HuH-7 (cell line): ENCODE results near the gene NRCAM.

ENCODE experiments used
- DNase-seq: peaks from one replicate; pipeline ENCODE4 v3.0.0; 2011; ENCODE audit warnings: low spot score

The NRCAM gene

DNA sequence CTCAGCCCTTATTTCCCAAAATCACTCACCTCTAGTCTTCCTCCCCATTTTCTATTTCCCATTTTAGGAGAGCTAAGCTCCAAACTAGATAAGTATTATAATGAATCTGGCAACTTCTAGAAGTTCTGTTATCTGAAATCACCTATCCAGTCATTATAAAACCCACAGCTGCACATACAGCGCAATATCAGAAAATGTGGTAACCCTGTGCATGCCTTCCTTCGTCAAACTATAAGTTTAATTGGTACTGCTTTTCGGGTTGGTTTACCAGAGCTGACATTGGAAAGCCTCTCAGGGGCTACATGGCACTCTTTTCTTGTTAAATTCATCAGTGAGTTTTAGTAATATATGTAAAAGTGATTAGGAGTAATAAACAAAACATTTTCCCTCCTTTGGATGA lies 327.7 kb downstream of the NRCAM start:
- DNase-seq = no peak

- no peak for DNase-seq
Measured at GRCh38 chr7:108127461-108127860, 328.8 kb downstream of the NRCAM start.

DNA sequence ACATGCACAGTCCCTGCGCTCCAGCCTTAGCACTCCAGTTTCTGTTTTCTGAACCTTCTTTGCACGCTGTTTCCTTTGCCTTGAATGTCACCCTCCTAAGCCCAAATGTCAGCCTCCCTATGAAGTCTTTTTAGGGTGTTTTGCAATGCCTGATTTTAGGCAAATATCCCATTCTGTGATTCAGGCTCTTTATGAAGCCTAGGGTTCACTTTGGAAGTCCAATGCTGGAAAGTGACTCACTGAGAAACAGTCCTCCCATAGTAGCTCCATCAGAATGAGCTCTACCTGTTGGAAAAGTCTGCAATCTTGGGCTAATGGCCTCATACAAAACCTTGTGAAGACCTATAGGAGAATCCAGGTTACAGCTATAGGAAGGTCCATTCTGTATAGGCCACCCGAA lies 331.4 kb downstream of the NRCAM start:
- DNase-seq = no peak

DNA sequence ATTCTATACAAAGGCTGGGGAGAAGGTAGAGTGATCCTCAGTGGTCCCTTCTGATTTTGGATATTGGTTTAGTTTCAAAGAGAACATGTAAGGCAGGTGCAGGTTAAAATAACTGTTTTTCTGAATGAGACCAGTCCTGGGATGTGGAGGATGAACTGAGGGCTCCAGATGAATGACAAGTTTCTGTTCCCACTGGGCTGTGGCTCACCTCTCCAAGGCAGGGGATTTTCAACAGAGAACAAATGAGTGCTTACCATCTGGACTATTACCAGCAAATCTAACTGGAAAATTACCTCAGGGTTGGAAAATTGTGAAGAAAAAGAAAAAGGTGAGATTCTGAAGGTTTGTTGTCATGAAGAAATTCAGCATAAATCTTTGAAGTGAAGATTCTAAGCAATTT lies 334.1 kb downstream of the NRCAM start:
- no peak for DNase-seq

DNA sequence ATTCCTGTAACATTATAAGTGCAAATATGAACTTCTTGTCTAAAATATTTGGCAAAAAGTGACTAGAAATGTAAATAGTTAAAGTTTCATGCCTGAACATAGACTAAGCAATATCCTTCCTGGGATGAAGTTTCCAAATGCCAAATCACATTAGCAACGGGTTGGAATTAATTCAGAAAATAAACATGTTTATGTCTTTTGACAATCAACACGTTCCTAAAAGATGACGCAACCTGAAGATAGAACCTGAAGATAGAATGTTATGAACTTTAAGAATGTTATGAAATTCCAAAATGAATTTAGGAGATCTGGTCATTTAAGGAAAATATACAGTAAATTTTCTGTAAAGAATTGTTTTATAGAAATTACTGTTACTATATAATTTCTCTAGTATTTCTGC lies 335.3 kb downstream of the NRCAM start:
- DNase-seq = no peak

GRCh38 chr7:108120196-108120595 lies 336.0 kb downstream of the NRCAM start:
- DNase-seq = no peak

DNA sequence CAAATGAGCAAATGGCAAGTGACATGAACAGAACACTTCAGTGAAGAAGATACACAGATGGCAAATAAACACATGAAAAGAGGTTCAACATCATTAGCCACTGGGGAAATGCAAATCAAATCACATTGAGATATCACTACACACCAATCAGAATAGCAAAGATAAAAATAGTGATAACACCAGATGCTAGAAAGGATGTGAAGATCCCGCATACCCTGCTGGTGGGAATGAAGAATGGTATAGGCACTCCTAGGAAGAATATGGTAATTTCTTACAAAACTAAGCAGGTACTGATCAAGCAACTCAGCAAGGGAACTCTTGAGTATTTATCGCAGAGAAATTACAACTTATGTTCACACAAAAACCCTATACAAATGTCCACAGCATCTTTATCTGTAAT lies 337.3 kb downstream of the NRCAM start:
- DNase-seq = no peak

DNA sequence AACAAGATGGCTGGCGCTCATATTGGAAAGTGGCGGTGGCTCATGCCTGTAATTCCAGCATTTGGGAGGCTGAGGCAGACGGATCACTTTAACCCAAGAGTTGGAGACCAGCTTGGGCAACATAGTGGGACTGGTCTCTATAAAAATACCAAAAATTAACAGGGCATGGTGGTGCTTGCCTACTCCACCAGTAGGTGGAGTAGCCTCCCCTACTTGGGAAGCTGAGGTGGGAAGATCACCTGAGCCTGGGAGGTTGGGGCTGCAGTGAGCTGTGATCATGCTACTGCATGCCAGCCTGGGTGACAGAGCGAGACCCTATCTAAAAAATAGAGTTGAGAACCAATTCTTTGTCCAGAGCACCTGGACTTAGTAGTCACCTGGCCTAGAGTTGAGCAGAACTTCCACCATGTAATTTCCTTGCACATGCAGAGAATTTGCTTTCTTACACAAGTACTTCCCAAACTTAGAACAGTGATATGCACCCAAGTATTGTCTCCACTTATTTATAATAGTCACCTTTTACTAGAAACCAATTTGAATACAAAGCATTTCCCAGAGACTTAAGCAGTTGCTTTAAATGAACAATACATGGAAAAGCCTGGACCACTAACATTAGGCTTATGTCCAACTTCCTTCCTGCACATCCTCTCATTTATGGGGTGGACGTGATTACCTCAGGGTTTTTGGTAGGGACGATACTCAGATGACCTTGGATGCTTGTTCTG lies 342.0 kb downstream of the NRCAM start:
- DNase-seq = peak; percentile 34

GRCh38 chr7:108112683-108113082 lies 343.6 kb downstream of the NRCAM start:
- DNase-seq = no peak

GRCh38 chr7:108109221-108109908 lies 346.9 kb downstream of the NRCAM start:
- peak; percentile 51 for DNase-seq

DNA sequence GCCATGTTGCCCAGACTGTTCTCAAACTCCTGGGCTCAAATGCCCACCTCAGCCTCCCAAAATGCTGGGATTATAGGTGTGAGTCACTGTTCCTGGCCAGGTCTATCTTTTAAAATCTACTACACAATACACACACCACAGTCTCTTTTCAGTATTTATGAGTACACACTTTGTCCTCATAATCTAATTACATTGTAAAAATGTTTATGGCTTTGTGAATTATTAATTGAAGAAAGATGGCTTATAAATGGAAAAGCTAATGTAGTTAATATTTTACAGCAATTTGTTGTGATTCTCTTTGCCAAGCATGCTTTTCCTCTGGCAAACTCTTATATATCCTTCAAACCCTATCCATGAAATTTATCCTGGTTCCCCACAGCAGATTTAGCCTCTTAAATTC lies 348.1 kb downstream of the NRCAM start:
- no peak for DNase-seq

GRCh38 chr7:108104324-108104723 lies 351.9 kb downstream of the NRCAM start:
- DNase-seq = no peak

GRCh38 chr7:108103558-108104298 lies 352.5 kb downstream of the NRCAM start:
- DNase-seq = no peak

DNA sequence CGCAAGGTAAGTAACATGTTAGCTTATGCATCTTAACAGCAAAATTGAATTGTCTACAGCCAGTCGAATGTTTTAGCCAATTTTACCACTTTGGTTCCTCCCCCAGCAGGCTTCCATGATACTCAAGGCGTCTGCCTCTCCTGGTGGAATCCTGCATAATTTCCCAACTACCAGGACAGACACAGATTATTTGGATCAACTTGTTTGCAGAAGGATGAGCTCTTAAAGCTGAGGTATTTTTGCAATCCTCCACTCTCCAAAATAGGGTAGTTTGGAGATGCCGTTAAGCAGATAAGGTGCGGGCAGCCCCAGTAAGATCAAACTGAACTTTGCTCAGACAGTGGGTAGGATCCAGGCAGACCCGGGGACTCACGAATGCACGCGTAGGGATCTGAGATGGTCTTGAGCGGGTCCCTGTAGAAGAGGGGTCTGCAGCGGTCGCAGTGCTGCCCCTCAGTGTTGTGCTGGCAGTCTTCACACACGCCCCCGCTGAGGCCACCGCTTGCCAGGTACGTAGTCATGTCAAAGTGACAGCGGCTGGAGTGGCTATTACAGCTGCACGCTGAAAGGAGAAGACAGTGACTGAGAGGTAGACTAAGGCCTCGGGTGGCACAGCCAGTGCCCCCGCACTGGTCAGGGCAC lies 353.4 kb downstream of the NRCAM start:
- no peak for DNase-seq

DNA sequence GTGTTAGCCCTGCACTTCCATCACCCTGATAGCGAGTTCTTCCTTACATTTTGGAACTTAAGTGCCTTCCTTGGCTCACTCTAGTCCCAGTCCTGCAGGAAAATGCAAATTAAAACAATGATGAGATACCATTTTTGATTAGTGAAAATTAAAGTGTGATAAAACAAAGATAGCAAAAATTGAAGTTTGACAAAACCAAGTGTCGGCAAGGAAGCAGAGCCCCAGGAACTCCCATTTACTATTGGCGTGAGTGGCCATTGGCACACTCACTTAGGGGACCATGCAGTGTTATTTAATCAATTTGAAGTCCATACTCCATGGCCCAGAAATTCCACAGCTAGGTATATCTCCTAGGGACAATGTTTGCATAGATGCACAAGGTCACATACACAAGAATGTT lies 354.5 kb downstream of the NRCAM start:
- no peak for DNase-seq

DNA sequence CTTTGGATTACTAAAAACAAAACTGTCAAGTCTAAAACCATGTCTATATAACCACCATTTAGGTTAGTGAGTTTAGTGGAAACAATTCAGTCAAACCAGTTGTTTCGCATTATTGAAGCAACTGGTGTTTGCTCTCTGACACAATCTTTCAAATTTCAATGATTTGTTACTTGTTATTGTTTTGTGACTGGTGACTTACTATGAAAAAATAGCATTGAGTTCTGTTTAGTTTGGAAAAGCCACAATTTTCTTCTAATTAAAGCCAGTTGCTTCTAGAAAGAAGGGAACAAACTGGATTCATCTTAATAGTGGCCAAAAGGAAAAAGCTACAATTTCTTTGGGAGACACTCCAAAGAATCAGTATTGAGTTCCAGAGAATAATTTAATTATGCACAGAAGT lies 356.5 kb downstream of the NRCAM start:
- DNase-seq = no peak

GRCh38 chr7:108097703-108098102 lies 358.5 kb downstream of the NRCAM start:
- peak; percentile 44 for DNase-seq
